Measurements from ENCODE around the gene DLG2.

DNA sequence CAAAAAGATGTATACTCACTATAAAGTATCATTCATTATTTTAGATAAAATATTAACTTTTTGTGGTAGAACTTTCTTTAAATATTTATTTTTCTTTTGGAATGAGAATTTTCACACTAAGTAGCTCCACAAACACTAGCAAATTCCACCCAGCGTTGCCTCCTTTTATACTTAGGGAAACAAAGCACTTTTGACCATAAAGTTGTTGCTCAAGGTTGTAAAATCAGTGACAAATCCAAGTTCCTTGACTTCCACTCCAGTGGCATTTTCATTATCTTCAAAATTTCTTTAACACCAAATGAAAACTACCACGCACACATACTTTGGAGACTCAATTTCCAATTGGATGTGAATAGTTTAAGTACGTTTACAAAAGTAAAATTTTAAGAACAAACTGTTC is 431.2 kb downstream of the DLG2 start:
- TF ChIP-seq, protein P1, sequence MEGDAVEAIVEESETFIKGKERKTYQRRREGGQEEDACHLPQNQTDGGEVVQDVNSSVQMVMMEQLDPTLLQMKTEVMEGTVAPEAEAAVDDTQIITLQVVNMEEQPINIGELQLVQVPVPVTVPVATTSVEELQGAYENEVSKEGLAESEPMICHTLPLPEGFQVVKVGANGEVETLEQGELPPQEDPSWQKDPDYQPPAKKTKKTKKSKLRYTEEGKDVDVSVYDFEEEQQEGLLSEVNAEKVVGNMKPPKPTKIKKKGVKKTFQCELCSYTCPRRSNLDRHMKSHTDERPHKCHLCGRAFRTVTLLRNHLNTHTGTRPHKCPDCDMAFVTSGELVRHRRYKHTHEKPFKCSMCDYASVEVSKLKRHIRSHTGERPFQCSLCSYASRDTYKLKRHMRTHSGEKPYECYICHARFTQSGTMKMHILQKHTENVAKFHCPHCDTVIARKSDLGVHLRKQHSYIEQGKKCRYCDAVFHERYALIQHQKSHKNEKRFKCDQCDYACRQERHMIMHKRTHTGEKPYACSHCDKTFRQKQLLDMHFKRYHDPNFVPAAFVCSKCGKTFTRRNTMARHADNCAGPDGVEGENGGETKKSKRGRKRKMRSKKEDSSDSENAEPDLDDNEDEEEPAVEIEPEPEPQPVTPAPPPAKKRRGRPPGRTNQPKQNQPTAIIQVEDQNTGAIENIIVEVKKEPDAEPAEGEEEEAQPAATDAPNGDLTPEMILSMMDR (IDR thresholded peaks at IDR 0.05; ENCODE audit: low read depth, low read length, missing input control): no peak
- TF ChIP-seq TAF1 (conservative IDR thresholded peaks at IDR 0.05): no peak
- no peak for TF ChIP-seq RAD21 (IDR thresholded peaks at IDR 0.05)
- TF ChIP-seq, protein P2, sequence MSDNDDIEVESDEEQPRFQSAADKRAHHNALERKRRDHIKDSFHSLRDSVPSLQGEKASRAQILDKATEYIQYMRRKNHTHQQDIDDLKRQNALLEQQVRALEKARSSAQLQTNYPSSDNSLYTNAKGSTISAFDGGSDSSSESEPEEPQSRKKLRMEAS (IDR thresholded peaks at IDR 0.05): no peak
- no peak for TF ChIP-seq JUND (IDR thresholded peaks at IDR 0.05)
- no peak for TF ChIP-seq HNF4A (conservative IDR thresholded peaks at IDR 0.05)
- TF ChIP-seq, protein P3, sequence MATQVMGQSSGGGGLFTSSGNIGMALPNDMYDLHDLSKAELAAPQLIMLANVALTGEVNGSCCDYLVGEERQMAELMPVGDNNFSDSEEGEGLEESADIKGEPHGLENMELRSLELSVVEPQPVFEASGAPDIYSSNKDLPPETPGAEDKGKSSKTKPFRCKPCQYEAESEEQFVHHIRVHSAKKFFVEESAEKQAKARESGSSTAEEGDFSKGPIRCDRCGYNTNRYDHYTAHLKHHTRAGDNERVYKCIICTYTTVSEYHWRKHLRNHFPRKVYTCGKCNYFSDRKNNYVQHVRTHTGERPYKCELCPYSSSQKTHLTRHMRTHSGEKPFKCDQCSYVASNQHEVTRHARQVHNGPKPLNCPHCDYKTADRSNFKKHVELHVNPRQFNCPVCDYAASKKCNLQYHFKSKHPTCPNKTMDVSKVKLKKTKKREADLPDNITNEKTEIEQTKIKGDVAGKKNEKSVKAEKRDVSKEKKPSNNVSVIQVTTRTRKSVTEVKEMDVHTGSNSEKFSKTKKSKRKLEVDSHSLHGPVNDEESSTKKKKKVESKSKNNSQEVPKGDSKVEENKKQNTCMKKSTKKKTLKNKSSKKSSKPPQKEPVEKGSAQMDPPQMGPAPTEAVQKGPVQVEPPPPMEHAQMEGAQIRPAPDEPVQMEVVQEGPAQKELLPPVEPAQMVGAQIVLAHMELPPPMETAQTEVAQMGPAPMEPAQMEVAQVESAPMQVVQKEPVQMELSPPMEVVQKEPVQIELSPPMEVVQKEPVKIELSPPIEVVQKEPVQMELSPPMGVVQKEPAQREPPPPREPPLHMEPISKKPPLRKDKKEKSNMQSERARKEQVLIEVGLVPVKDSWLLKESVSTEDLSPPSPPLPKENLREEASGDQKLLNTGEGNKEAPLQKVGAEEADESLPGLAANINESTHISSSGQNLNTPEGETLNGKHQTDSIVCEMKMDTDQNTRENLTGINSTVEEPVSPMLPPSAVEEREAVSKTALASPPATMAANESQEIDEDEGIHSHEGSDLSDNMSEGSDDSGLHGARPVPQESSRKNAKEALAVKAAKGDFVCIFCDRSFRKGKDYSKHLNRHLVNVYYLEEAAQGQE (IDR thresholded peaks at IDR 0.05): no peak
- TF ChIP-seq FOXA1 (IDR thresholded peaks at IDR 0.05): no peak
- TF ChIP-seq SP1 (IDR thresholded peaks at IDR 0.05): no peak
- no peak for TF ChIP-seq YY1 (IDR thresholded peaks at IDR 0.05)
- TF ChIP-seq EGR1 (IDR thresholded peaks at IDR 0.05; ENCODE audit: low read depth in 2 of 2): no peak
- TF ChIP-seq, protein P4, sequence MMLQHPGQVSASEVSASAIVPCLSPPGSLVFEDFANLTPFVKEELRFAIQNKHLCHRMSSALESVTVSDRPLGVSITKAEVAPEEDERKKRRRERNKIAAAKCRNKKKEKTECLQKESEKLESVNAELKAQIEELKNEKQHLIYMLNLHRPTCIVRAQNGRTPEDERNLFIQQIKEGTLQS (IDR thresholded peaks at IDR 0.05): no peak
- TF ChIP-seq GABPA (IDR thresholded peaks at IDR 0.05 in 1 of 2, conservative IDR thresholded peaks at IDR 0.05 in 1 of 2): no peak
- TF ChIP-seq, protein P5, sequence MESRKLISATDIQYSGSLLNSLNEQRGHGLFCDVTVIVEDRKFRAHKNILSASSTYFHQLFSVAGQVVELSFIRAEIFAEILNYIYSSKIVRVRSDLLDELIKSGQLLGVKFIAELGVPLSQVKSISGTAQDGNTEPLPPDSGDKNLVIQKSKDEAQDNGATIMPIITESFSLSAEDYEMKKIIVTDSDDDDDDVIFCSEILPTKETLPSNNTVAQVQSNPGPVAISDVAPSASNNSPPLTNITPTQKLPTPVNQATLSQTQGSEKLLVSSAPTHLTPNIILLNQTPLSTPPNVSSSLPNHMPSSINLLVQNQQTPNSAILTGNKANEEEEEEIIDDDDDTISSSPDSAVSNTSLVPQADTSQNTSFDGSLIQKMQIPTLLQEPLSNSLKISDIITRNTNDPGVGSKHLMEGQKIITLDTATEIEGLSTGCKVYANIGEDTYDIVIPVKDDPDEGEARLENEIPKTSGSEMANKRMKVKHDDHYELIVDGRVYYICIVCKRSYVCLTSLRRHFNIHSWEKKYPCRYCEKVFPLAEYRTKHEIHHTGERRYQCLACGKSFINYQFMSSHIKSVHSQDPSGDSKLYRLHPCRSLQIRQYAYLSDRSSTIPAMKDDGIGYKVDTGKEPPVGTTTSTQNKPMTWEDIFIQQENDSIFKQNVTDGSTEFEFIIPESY (IDR thresholded peaks at IDR 0.05): no peak
